PC-3 (cell line): ENCODE data around the gene PDS5A.

Source experiments
- CTCF ChIP-seq: fragments of 300-600 bp; sonication (generic); conservative IDR thresholded peaks from 2 replicates; pipeline ENCODE4 v1.5.1; 2017; ENCODE audit warnings: antibody characterized with exemption, low read depth, mild to moderate bottlenecking, low read length
- EZH2 ChIP-seq: fragments of 300-600 bp; sonication (generic); IDR thresholded peaks from one replicate; pipeline ENCODE4 v1.6.1; 2017; ENCODE audit warnings: antibody characterized with exemption, mild to moderate bottlenecking, low read length; ENCODE audit not compliant: unreplicated experiment
- EZH2phosphoT487 ChIP-seq: fragments of 300-600 bp; sonication (generic); IDR thresholded peaks from 2 replicates; pipeline ENCODE4 v1.6.1; 2018; ENCODE audit warnings: mild to moderate bottlenecking, antibody characterized with exemption, low read length, borderline replicate concordance

GRCh38 chr4:39933671-39934590, 43.8 kb downstream of the PDS5A start:
- TF ChIP-seq CTCF (no peak), EZH2phosphoT487 (no peak), EZH2 (no peak)
